ENCODE data around the gene CNR2.

Gene CNR2

GRCh38 chr1:23928789-23929188, 15.6 kb upstream of the CNR2 start:
- H3K36me3 ChIP-seq (ENCODE audit: insufficient read depth, low read length) = no peaks in the 10 kb centered on the region
- no peaks in the 10 kb centered on the region for H4K20me1 ChIP-seq (ENCODE audit: insufficient read depth, low read length, poor library complexity, severe bottlenecking)
- no peaks in the 10 kb centered on the region for H3K79me2 ChIP-seq (ENCODE audit: insufficient read depth, low read length)
- H3K9ac ChIP-seq (ENCODE audit: low read depth, low read length, poor library complexity, severe bottlenecking) = no peak overlapping the region
- no peak for TF ChIP-seq EZH2phosphoT487 (IDR thresholded peaks at IDR 0.05; ENCODE audit: borderline replicate concordance)
- TF ChIP-seq CTCF (conservative IDR thresholded peaks at IDR 0.05; ENCODE audit: low read length) = no peak
- H3K4me3 ChIP-seq (ENCODE audit: low read length, poor library complexity, severe bottlenecking) = no peak overlapping the region
- no peaks in the 10 kb centered on the region for H3K4me1 ChIP-seq (ENCODE audit: insufficient read depth, low read length, poor library complexity, severe bottlenecking)
- H3K4me2 ChIP-seq (ENCODE audit: low read depth, low read length, poor library complexity, severe bottlenecking) = no peak overlapping the region
- H2AFZ ChIP-seq (ENCODE audit: low read length) = no peak overlapping the region
- no peaks in the 10 kb centered on the region for H3K27me3 ChIP-seq (ENCODE audit: insufficient read depth, low read length, poor library complexity, severe bottlenecking)
- no peaks in the 10 kb centered on the region for H3F3A ChIP-seq (ENCODE audit: low read depth)
- H3K9me2 ChIP-seq (replicated peaks; ENCODE audit: low read depth, low read length) = no peaks in the 10 kb centered on the region
- H3K9me3 ChIP-seq (ENCODE audit: insufficient read depth, low read depth, low read length) = no peaks in the 10 kb centered on the region

- TF ChIP-seq EZH2phosphoT487 (IDR thresholded peaks at IDR 0.05; ENCODE audit: borderline replicate concordance) = no peak
- no peak for TF ChIP-seq CTCF (conservative IDR thresholded peaks at IDR 0.05; ENCODE audit: low read length)
- Histone ChIP-seq H3K9me2 (replicated peaks; ENCODE audit: low read depth, low read length) (no peaks in the 10 kb centered on the region), H4K20me1 (ENCODE audit: insufficient read depth, low read length, poor library complexity, severe bottlenecking) (no peaks in the 10 kb centered on the region), H3K27me3 (ENCODE audit: insufficient read depth, low read length, poor library complexity, severe bottlenecking) (no peaks in the 10 kb centered on the region), H2AFZ (ENCODE audit: low read length) (no peak overlapping the region), H3K4me1 (ENCODE audit: insufficient read depth, low read length, poor library complexity, severe bottlenecking) (no peaks in the 10 kb centered on the region), H3K9ac (ENCODE audit: low read depth, low read length, poor library complexity, severe bottlenecking) (no peak overlapping the region), H3K36me3 (ENCODE audit: insufficient read depth, low read length) (no peaks in the 10 kb centered on the region), H3K9me3 (ENCODE audit: insufficient read depth, low read depth, low read length) (no peaks in the 10 kb centered on the region), H3K79me2 (ENCODE audit: insufficient read depth, low read length) (no peaks in the 10 kb centered on the region), H3F3A (ENCODE audit: low read depth) (no peaks in the 10 kb centered on the region), H3K4me2 (ENCODE audit: low read depth, low read length, poor library complexity, severe bottlenecking) (no peak overlapping the region), H3K4me3 (ENCODE audit: low read length, poor library complexity, severe bottlenecking) (no peak overlapping the region)
Measured at GRCh38 chr1:23927097-23927496, 13.9 kb upstream of the CNR2 start.

- TF ChIP-seq EZH2phosphoT487 (IDR thresholded peaks at IDR 0.05; ENCODE audit: borderline replicate concordance) (no peak), CTCF (conservative IDR thresholded peaks at IDR 0.05; ENCODE audit: low read length) (no peak)
- H3K9me2 ChIP-seq (replicated peaks; ENCODE audit: low read depth, low read length) = no peaks in the 10 kb centered on the region
- H4K20me1 ChIP-seq (ENCODE audit: insufficient read depth, low read length, poor library complexity, severe bottlenecking) = no peaks in the 10 kb centered on the region
Measured at GRCh38 chr1:23925279-23925678, 12.1 kb upstream of the CNR2 start.

More at GRCh38 chr1:23925279-23925678, 12.1 kb upstream of the CNR2 start:
- H3F3A ChIP-seq (ENCODE audit: low read depth) = no peaks in the 10 kb centered on the region
- no peak overlapping the region for H3K4me2 ChIP-seq (ENCODE audit: low read depth, low read length, poor library complexity, severe bottlenecking)
- H3K9ac ChIP-seq (ENCODE audit: low read depth, low read length, poor library complexity, severe bottlenecking) = no peak overlapping the region
- H3K27me3 ChIP-seq (ENCODE audit: insufficient read depth, low read length, poor library complexity, severe bottlenecking) = no peaks in the 10 kb centered on the region
- H3K79me2 ChIP-seq (ENCODE audit: insufficient read depth, low read length) = no peaks in the 10 kb centered on the region
- no peaks in the 10 kb centered on the region for H3K9me3 ChIP-seq (ENCODE audit: insufficient read depth, low read depth, low read length)
- H3K4me1 ChIP-seq (ENCODE audit: insufficient read depth, low read length, poor library complexity, severe bottlenecking) = peaks cover 5% of the 10 kb centered on the region
- no peak overlapping the region for H3K4me3 ChIP-seq (ENCODE audit: low read length, poor library complexity, severe bottlenecking)
- no peak overlapping the region for H2AFZ ChIP-seq (ENCODE audit: low read length)
- H3K36me3 ChIP-seq (ENCODE audit: insufficient read depth, low read length) = no peaks in the 10 kb centered on the region
